ENCODE data around the gene PRRT3.

PRRT3 gene

DNA sequence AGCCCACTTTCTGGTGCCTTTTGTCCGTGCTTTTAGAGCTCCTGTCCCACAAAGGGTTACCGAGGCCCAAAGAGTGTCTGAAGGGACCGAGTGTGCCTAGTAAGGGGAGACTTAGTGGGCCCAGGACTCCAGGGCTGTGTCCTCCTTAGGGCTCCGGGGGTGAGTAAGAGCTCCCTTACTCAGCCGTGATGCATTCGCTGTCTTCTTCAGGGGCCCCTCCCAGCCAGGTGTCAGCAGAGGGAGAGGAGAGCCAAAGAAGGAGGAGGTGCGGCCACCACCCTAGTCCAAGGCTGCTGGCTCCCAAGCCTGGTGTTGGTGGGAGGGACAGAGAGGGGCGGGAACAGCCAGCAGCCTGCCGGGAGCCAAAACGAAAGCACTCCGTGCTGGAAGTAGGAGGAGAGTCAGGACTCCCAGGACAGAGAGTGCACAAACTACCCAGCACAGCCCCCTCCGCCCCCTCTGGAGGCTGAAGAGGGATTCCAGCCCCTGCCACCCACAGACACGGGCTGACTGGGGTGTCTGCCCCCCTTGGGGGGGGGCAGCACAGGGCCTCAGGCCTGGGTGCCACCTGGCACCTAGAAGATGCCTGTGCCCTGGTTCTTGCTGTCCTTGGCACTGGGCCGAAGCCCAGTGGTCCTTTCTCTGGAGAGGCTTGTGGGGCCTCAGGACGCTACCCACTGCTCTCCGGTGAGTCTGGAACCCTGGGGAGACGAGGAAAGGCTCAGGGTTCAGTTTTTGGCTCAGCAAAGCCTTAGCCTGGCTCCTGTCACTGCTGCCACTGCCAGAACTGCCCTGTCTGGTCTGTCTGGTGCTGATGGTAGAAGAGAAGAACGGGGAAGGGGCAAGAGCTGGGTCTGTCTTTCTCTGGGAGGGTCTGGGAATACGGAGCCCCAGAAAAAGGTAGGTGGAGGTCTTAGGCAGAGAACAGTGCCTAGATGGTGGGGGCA is 35.2 kb downstream of the PRRT3 start, which contains the start of gene IL17RC:
IL17RC (plus strand) TSS at position 365 of the 947 bp plus-strand sequence; CDS start at position 583, 218 bp downstream.
- no peak for TF ChIP-seq GATA2 (IDR thresholded peaks at IDR 0.05; ENCODE audit: low read depth, low read length)
- no peak for TF ChIP-seq GATA3 (IDR thresholded peaks at IDR 0.05; ENCODE audit: low read depth, low read length)

DNA sequence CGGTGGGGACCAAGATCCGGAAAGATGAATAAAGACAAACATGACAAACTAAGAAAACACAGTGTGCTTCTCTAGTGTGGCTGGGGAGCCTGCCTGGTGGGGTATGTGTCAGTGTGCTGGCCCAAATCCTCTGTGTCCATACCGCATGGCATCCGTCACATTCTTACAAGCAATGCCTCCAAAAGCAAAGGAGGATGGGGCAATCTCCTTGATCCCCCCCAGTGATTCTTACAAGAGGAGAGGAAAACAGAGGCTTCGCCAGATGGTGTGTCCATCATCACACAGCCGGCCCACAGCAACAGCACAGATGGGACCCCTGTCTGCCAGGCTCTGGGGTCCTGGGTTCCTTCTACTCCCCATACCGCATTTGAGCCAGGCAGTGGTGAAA is 35.9 kb downstream of the PRRT3 start:
- TF ChIP-seq GATA2 (IDR thresholded peaks at IDR 0.05; ENCODE audit: low read depth, low read length) (no peak), GATA3 (IDR thresholded peaks at IDR 0.05; ENCODE audit: low read depth, low read length) (no peak)

DNA sequence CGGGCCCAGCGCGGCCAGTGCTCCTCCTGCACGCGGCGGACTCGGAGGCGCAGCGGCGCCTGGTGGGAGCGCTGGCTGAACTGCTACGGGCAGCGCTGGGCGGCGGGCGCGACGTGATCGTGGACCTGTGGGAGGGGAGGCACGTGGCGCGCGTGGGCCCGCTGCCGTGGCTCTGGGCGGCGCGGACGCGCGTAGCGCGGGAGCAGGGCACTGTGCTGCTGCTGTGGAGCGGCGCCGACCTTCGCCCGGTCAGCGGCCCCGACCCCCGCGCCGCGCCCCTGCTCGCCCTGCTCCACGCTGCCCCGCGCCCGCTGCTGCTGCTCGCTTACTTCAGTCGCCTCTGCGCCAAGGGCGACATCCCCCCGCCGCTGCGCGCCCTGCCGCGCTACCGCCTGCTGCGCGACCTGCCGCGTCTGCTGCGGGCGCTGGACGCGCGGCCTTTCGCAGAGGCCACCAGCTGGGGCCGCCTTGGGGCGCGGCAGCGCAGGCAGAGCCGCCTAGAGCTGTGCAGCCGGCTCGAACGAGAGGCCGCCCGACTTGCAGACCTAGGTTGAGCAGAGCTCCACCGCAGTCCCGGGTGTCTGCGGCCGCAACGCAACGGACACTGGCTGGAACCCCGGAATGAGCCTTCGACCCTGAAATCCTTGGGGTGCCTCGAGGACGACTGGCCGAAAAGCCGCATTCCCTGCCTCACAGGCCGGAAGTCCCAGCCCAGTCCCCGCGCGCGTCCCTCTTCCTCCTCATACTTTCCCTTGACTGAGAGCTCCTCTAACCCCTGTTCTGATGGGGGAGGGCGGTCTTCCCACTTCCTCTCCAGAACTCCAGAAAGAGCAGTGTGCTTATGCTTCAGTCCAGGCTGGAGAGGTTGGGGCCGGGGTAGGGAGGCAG is 36.7 kb downstream of the PRRT3 start:
- no peak for TF ChIP-seq GATA3 (IDR thresholded peaks at IDR 0.05; ENCODE audit: low read depth, low read length)
- no peak for TF ChIP-seq GATA2 (IDR thresholded peaks at IDR 0.05; ENCODE audit: low read depth, low read length)

DNA sequence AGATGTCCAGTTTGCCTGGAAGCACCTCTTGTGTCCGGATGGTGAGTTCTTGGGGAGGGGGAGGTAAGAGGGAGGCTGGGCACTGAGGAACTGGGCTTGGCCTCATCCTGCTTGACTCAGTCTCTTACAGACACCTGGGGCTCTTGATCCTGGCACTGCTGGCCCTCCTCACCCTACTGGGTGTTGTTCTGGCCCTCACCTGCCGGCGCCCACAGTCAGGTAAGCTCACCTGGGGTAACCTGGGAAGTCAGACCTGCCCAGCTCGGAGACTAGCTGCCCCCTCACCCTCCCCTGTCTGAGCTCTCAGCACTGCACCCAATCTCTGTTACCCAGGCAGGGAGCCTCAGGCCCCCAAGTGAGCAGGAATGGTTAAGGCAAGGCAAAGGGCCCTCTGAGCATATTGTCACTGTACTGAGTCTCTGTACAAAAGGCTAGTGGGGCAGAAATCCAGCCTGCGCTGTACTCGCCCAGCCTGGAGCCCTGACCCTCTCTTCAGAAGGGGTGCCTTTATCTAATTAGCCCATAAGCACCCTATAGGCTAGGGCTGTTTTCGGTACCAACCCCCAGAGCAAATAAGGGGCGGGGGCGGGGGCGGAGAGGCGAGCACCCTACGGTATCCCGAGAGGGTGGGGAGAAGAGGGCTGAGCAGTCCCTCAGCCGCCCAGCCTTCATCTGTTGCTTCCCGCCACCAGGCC is 37.5 kb downstream of the PRRT3 start:
- no peak for TF ChIP-seq GATA2 (IDR thresholded peaks at IDR 0.05; ENCODE audit: low read depth, low read length)
- TF ChIP-seq GATA3 (IDR thresholded peaks at IDR 0.05; ENCODE audit: low read depth, low read length) = no peak

DNA sequence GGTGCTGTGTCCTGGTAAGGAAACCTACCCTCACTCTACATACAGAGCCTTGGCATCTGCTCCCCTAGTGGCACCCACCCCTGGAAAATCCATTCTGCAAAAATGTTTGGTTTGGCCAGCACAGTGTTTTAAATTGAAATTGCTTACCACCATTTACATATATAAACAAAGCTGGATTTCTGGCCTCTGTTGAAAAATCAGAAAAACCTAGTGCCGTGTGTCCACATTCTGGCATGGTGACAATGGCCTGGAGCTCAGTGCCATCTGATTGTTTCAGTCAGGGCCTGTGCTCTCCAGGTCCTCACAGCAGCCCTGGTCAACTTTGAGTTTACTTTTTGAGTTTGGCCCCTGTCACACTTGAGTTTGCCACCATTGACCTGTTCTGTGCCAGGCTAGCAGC is 38.2 kb downstream of the PRRT3 start:
- TF ChIP-seq GATA2 (IDR thresholded peaks at IDR 0.05; ENCODE audit: low read depth, low read length) = no peak
- TF ChIP-seq GATA3 (IDR thresholded peaks at IDR 0.05; ENCODE audit: low read depth, low read length) = no peak

DNA sequence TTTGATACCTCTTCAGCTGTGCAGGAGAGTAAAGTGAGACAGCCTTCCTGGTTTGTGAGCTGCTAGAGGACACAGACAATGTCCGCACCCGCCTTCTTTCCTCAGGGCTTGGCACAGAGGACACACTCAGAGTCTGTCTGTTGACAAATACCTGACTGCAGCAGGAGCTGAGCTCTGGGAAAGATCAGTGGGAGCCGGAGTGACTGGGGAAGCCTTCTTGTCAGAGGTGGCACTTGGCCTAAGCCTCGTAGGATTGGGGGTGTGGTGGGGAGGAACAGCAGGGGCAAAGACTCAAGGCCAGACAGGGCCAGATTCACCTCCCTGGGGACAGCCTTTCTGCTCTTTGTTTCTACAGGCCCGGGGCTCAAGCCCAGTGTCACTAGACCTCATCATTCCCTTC is 38.6 kb downstream of the PRRT3 start:
- TF ChIP-seq GATA3 (IDR thresholded peaks at IDR 0.05; ENCODE audit: low read depth, low read length) (no peak), GATA2 (IDR thresholded peaks at IDR 0.05; ENCODE audit: low read depth, low read length) (no peak)

DNA sequence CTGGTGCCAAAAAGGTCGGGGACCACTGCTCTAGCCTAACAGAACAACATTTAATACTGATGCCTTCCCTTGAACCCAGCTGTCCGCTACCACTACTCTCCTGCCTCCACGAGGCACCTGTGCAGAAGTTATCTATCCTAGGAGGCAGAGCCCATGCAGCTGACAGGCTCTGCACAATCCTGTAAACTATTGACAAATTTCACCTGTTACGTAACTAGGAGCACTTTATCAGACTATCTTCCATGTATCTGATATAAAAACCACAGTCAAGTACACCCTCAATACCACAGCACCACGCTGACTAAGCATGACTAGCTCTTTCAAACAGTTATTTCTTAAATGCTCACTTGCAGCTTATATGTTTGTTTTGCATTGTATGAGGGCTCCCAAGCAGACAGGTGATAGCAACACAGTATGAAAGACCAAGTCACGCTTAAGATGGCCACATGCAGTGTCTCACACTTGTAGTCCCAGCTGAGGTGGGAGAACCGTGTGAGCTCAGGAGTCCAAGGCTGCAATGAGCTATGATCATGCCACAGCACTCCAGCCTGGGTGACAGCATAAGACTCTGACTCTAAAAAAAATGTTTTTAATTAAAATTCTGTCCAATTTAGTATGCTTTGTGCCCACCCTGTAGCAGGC is 39.8 kb downstream of the PRRT3 start:
- TF ChIP-seq GATA3 (IDR thresholded peaks at IDR 0.05; ENCODE audit: low read depth, low read length) = no peak
- no peak for TF ChIP-seq GATA2 (IDR thresholded peaks at IDR 0.05; ENCODE audit: low read depth, low read length)

DNA sequence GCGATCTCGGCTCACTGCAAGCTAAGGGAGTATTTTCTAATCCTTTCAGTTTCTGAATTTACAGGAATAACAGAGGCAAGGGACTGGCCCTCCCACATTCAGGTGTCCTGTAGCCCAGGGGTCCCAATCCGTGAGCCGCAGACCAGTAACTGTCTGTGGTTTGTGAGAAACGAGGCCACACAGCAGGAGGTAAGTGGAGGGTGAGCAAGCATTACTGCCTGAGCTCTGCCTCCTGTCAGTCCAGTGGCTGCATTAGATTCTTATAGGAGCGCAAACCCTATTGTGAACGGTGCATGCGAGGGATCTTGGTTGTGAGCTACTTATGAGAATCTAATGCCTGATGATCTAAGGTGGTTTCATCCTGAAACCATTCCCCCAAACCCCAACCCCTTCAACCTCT is 40.3 kb downstream of the PRRT3 start:
- no peak for TF ChIP-seq GATA2 (IDR thresholded peaks at IDR 0.05; ENCODE audit: low read depth, low read length)
- TF ChIP-seq GATA3 (IDR thresholded peaks at IDR 0.05; ENCODE audit: low read depth, low read length) = no peak

DNA sequence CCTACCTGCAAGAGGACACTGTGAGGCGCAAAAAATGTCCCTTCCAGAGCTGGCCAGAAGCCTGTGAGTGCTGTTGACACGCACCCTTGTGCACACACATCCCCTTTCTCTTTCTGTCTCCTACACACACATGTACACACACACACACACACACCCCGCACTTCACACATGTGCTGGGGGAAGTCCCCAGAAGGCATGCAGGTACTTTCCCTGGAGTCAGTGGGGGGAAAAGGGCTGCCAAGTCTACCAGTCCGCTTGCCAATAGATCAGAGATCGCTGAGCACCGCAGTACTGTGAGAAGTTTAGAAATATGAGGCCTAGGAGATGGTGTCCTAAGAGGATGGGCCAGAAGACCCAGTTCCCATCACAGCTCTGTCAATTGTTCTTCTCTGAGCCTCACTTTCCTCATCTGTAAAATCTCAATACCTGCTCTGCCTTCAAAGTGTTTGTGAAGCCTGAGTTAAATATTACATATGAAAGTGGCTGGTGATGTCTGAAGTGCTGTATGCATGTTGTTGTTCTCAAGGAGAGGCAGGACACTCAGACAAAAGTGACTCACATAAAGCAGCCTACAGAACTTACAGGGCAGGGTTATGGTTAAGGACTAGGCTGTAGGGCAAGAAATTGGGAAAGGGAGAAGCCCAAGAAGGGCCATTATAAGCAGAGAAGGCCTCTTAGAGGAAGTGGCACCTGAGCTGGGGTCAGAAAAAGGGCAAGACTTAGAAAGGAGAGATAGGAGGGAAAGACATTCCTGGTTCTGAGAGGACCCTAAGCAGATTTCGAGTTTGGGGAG is 42.8 kb downstream of the PRRT3 start:
- TF ChIP-seq GATA3 (IDR thresholded peaks at IDR 0.05; ENCODE audit: low read depth, low read length) (no peak), GATA2 (IDR thresholded peaks at IDR 0.05; ENCODE audit: low read depth, low read length) (no peak)

DNA sequence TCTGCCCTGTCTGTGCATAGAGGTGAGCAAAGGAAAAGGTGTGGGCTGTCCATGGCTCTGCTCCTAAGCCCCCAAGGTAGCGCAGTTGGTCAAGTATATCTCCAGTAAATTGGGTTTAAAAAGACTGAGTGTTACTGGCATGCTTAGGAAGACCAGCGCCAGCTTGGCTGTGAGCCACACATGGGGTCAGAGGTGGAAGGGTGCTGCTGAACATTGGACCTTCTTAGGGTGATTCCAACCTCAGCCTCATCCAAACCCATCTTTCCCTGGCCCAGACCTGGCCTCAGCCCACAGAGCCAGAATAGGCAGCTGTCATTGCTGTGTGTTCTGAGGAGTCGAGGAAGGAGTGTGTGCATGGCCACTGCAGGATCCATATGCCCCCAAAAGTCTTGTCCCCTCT is 43.9 kb downstream of the PRRT3 start:
- no peak for TF ChIP-seq GATA3 (IDR thresholded peaks at IDR 0.05; ENCODE audit: low read depth, low read length)
- no peak for TF ChIP-seq GATA2 (IDR thresholded peaks at IDR 0.05; ENCODE audit: low read depth, low read length)

DNA sequence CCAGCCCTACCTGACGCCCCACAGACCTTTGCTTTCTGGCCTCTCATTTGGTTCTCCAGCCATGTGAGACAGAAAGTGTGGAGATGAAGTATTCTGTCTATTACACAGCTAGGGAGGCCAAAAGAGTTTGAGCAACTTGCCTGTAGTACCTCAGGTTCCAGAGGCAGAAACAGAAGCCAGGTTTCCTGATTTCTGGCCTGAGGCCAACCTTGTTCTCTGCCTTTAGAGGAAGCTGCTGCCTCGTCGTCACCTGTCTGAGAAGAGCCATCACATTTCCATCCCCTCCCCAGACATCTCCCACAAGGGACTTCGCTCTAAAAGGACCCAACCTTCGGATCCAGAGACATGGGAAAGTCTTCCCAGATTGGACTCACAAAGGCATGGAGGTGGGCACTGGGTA is 45.7 kb downstream of the PRRT3 start:
- no peak for TF ChIP-seq GATA3 (IDR thresholded peaks at IDR 0.05; ENCODE audit: low read depth, low read length)
- no peak for TF ChIP-seq GATA2 (IDR thresholded peaks at IDR 0.05; ENCODE audit: low read depth, low read length)

DNA sequence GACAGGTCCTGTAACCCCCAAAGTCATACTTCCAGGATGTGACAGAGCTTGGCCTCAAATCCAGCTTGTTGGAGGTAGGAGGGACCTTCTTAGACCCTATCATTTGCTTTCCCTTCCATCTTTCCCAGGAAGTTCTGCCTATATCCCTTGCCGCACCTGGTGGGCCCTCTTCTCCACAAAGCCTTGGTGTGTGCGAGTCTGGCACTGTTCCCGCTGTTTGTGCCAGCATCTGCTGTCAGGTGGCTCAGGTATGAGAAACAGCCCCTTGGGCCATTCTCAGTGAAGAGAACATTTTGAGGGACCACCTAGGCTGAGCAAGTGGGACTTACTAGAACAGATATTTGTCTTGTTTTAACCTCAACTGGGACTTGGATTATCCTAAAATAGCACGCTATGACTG is 48.3 kb downstream of the PRRT3 start:
- TF ChIP-seq GATA2 (IDR thresholded peaks at IDR 0.05; ENCODE audit: low read depth, low read length) = no peak
- TF ChIP-seq GATA3 (IDR thresholded peaks at IDR 0.05; ENCODE audit: low read depth, low read length) = no peak

DNA sequence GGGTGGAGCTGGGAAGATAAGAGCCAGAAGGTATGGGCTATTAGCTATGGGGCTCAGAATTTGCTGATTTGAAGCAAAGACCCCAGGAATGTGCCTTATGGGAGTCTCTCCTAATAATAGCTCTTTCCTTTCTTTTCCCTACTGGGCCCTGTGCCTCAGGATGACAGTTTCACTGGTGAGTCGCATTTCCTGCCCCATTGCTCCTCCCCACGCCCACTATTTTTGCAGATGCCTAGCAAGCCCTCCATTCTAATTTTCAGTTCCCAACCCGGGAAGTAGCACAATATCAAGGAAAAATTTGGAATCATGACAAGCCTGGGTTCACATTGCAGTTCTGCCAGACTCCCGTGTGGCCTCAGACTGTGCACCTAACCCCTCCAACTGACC is 49.0 kb downstream of the PRRT3 start:
- no peak for TF ChIP-seq GATA3 (IDR thresholded peaks at IDR 0.05; ENCODE audit: low read depth, low read length)
- TF ChIP-seq GATA2 (IDR thresholded peaks at IDR 0.05; ENCODE audit: low read depth, low read length) = no peak
